ENCODE results near the gene FSTL4. TPM values are rescaled to one million over a fixed set of nuclear protein-coding genes. Genes with fewer than 3 reads are reported as not detected.

Gene FSTL4
- polyA plus RNA-seq, 1 of the 3 experiments (the other 2 are of a cell fraction), result not detected

DNA sequence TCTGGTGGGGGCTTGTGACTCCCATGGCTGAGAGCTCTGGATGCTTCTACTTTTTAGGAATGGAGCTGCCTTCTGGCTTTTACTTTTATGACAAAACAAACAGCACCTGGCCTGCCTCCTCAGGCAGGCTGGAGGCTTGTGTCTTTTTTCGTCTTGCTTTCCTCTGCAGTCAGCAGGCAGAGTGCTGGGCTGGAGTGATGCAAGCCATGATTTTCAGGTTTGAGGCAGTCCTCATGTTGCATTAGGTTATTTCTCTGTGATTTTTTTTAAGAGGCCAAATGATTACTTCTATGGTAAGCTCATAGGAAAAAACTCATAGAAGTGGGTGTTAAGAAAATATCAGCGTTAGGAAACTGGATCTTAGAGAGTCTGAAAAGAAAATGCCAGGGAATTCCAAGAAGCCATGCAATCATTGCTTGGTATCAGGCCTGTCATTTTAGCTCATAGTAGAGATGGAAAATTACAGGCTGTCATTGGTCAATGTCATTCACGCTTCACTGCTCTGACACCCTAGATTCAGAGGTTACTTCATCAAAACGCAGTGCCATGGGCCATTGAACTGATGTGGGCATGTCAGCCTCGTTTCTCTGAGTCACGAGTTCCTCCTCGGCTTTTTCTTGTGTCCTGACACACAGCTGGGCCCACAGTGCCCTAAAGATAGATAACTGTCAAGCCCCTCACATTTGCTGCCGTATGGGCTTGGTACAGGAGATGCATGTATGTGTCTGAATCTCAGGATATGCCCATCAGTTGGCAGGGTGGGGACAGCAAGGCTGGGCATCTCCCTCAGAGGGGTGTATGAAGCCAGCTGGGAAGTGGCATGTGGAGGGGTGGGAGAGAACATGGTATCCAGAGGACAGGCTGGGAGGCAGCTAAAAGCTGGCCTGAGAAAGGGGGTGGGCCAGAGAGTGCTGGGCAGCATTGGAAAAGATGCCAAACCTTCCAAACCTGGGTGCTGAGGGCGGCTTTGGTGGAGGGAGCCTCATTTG, 408.7 kb downstream of the FSTL4 start (continued):
- no peak for TF ChIP-seq JUND (IDR thresholded peaks at IDR 0.05)
- no peak for TF ChIP-seq RFX5 (IDR thresholded peaks at IDR 0.05; ENCODE audit: low read length)
- TF ChIP-seq POLR2AphosphoS5 (IDR thresholded peaks at IDR 0.05; ENCODE audit: low read depth, low read length), result no peak

DNA sequence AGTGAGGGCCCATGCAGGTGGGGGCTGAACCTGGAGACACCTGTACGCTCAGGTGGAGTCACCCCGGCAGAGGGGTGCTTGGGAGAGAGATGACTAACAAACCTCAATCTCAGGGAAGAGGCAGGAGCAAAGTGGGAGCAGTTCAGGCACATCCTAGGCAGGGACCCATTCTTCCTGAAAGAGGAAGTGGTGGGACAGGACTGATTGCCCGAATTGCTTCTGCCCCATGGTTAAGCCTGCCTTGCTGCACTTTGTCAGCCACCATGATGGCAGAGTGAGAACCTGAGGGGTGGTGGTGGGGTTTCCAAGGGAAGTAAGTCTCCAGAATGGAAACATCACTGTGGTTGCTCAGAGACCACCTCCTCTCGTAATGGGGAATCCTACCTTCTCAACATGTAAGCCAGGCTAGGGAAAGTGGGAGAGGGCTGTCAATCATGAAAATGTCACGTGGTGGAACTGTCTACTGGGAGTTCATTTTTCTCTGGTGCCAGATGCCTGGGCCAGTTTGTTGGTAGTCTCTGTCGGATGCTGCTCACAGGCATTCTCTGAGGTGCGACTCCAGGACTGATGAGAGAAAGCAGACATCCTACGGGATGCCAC, 410.2 kb downstream of the FSTL4 start:
- Histone ChIP-seq H3K27me3 (ENCODE audit: insufficient read depth) (peaks cover 5% of the 10 kb centered on the region; the same call in 1 of the 2 replicates), H2AFZ (ENCODE audit: low read depth) (no peak overlapping the region), H3K9me2 (no peaks in the 10 kb centered on the region), H3K27ac (ENCODE audit: low read depth in 2 of 2, low read length in 1 of 2) (no peak overlapping the region), H3K9me3 (no peaks in the 10 kb centered on the region), H3K4me2 (no peak overlapping the region), H3K36me3 (replicated peaks in 1 of 2; ENCODE audit: control insufficient read depth in 1 of 2, insufficient read depth in 2 of 2, low read length in 1 of 2) (no peaks in the 10 kb centered on the region), H3K9ac (no peak overlapping the region), H3K4me3 (ENCODE audit: low read depth in 2 of 2, low read length in 1 of 2) (no peak overlapping the region), H3F3A (replicated peaks; ENCODE audit: insufficient read depth) (no peaks in the 10 kb centered on the region), H3K79me2 (ENCODE audit: insufficient read depth) (no peaks in the 10 kb centered on the region), H4K20me1 (ENCODE audit: insufficient read depth) (no peaks in the 10 kb centered on the region), H3K4me1 (ENCODE audit: control insufficient read depth in 1 of 2, insufficient read depth in 2 of 2, low read depth in 1 of 2, low read length in 1 of 2) (peaks cover 6 to 13% of the 10 kb centered on the region in 2 experiments; a peak in 1 of 4 replicates)
- no peak for DNase-seq
- TF ChIP-seq EP300 (IDR thresholded peaks at IDR 0.05; ENCODE audit: borderline replicate concordance in 1 of 2, low read depth in 1 of 2, low read length in 1 of 2), result no peak
- no peak for TF ChIP-seq NFIC (IDR thresholded peaks at IDR 0.05; ENCODE audit: borderline replicate concordance)
- no peak for TF ChIP-seq NRF1 (IDR thresholded peaks at IDR 0.05; ENCODE audit: low read depth, low read length)
- TF ChIP-seq FOXJ3 (CRISPR knock-in tag; IDR thresholded peaks at IDR 0.05), result no peak
- TF ChIP-seq TEAD4 (IDR thresholded peaks at IDR 0.05; ENCODE audit: borderline replicate concordance, insufficient read depth), result no peak
- no peak for TF ChIP-seq EZH2phosphoT487 (IDR thresholded peaks at IDR 0.05; ENCODE audit: borderline replicate concordance, low read depth)
- TF ChIP-seq FOSL2 (IDR thresholded peaks at IDR 0.05; ENCODE audit: borderline replicate concordance, low read depth), result no peak
- no peak for TF ChIP-seq GABPA (IDR thresholded peaks at IDR 0.05; ENCODE audit: low read depth)
- TF ChIP-seq, protein P1, sequence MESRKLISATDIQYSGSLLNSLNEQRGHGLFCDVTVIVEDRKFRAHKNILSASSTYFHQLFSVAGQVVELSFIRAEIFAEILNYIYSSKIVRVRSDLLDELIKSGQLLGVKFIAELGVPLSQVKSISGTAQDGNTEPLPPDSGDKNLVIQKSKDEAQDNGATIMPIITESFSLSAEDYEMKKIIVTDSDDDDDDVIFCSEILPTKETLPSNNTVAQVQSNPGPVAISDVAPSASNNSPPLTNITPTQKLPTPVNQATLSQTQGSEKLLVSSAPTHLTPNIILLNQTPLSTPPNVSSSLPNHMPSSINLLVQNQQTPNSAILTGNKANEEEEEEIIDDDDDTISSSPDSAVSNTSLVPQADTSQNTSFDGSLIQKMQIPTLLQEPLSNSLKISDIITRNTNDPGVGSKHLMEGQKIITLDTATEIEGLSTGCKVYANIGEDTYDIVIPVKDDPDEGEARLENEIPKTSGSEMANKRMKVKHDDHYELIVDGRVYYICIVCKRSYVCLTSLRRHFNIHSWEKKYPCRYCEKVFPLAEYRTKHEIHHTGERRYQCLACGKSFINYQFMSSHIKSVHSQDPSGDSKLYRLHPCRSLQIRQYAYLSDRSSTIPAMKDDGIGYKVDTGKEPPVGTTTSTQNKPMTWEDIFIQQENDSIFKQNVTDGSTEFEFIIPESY (IDR thresholded peaks at IDR 0.05; ENCODE audit: borderline replicate concordance, low read depth), result no peak
- no peak for TF ChIP-seq POLR2AphosphoS5 (IDR thresholded peaks at IDR 0.05; ENCODE audit: low read depth, low read length)
- no peak for TF ChIP-seq FOXM1 (IDR thresholded peaks at IDR 0.05; ENCODE audit: low read depth)
- no peak for TF ChIP-seq JUND (IDR thresholded peaks at IDR 0.05)
- TF ChIP-seq ELF1 (IDR thresholded peaks at IDR 0.05), result no peak
- TF ChIP-seq, protein P2, sequence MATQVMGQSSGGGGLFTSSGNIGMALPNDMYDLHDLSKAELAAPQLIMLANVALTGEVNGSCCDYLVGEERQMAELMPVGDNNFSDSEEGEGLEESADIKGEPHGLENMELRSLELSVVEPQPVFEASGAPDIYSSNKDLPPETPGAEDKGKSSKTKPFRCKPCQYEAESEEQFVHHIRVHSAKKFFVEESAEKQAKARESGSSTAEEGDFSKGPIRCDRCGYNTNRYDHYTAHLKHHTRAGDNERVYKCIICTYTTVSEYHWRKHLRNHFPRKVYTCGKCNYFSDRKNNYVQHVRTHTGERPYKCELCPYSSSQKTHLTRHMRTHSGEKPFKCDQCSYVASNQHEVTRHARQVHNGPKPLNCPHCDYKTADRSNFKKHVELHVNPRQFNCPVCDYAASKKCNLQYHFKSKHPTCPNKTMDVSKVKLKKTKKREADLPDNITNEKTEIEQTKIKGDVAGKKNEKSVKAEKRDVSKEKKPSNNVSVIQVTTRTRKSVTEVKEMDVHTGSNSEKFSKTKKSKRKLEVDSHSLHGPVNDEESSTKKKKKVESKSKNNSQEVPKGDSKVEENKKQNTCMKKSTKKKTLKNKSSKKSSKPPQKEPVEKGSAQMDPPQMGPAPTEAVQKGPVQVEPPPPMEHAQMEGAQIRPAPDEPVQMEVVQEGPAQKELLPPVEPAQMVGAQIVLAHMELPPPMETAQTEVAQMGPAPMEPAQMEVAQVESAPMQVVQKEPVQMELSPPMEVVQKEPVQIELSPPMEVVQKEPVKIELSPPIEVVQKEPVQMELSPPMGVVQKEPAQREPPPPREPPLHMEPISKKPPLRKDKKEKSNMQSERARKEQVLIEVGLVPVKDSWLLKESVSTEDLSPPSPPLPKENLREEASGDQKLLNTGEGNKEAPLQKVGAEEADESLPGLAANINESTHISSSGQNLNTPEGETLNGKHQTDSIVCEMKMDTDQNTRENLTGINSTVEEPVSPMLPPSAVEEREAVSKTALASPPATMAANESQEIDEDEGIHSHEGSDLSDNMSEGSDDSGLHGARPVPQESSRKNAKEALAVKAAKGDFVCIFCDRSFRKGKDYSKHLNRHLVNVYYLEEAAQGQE (IDR thresholded peaks at IDR 0.05; ENCODE audit: low read depth, low read length), result no peak
- no peak for TF ChIP-seq SIN3A (IDR thresholded peaks at IDR 0.05; ENCODE audit: borderline replicate concordance, low read depth, low read length)
- TF ChIP-seq, protein P3, sequence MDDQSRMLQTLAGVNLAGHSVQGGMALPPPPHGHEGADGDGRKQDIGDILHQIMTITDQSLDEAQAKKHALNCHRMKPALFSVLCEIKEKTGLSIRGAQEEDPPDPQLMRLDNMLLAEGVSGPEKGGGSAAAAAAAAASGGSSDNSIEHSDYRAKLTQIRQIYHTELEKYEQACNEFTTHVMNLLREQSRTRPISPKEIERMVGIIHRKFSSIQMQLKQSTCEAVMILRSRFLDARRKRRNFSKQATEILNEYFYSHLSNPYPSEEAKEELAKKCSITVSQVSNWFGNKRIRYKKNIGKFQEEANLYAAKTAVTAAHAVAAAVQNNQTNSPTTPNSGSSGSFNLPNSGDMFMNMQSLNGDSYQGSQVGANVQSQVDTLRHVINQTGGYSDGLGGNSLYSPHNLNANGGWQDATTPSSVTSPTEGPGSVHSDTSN (IDR thresholded peaks at IDR 0.05), result no peak
- no peak for TF ChIP-seq RCOR1 (IDR thresholded peaks at IDR 0.05; ENCODE audit: low read length)
- TF ChIP-seq MXI1 (IDR thresholded peaks at IDR 0.05; ENCODE audit: low read depth, low read length), result no peak
- CTCF ChIA-PET, result no interaction called here
- 48% methylated on average over 5 of the region's 8 CpGs for WGBS (ENCODE audit: low lambda C conversion rate)
- POLR2A ChIA-PET, result no interaction called here

All from SK-N-SH (cell line).